SK-N-SH (cell line): ENCODE results near the gene B3GALNT1. TPM values are rescaled to one million over a fixed set of nuclear protein-coding genes. Genes with fewer than 3 reads are reported as not detected.

Experiments used
- CTCF ChIA-PET: fragments of 300-600, 350-600 bp; formaldehyde crosslinking; extraction: SDS; loops from one replicate; lab custom pipeline; 2021; lab: Yijun Ruan, JAX
- POLR2A ChIA-PET: fragments of 350-600 bp; sonication (Branson Sonifier 250); formaldehyde crosslinking; extraction: SDS; loops from one replicate; lab custom pipeline; 2020; ENCODE audit warnings: antibody characterized with exemption, inconsistent platforms; lab: Yijun Ruan, JAX
- DNase-seq: peaks from one replicate; pipeline ENCODE4 v3.0.0; 2012
- H2AFZ ChIP-seq: fragments of 200-600 bp; sonication (generic); 2 replicates; pipeline ENCODE4 v1.8.1; 2016; ENCODE audit warnings: antibody characterized with exemption, mild to moderate bottlenecking, low read depth
- H3F3A ChIP-seq: fragments of 200-600 bp; sonication (generic); replicated peaks from 2 replicates; pipeline ENCODE3; 2016; ENCODE audit warnings: antibody characterized with exemption, mild to moderate bottlenecking; ENCODE audit not compliant: insufficient read depth
- H3K27ac ChIP-seq, 2 experiments: fragments of 200-500 bp in 1 of 2; fragments of 200-600 bp in 1 of 2; sonication (Bioruptor generic) in 1 of 2; sonication (generic), shearing (Covaris generic) in 1 of 2; 2 replicates each; pipeline versions ENCODE4 v1.5.1 to v1.6.1; 2014 to 2016; ENCODE audit warnings: low read depth in 2 of 2, inconsistent platforms in 1 of 2, low read length in 1 of 2, mild to moderate bottlenecking in 1 of 2, mixed read lengths in 1 of 2
- H3K27me3 ChIP-seq: fragments of 200-600 bp; sonication (generic), shearing (Covaris generic); 2 replicates; pipeline ENCODE4 v1.6.1; 2016; ENCODE audit warnings: mixed run types; ENCODE audit not compliant: insufficient read depth
- H3K36me3 ChIP-seq, 2 experiments: fragments of 200-500 bp in 1 of 2; fragments of 200-600 bp in 1 of 2; sonication (Bioruptor generic) in 1 of 2; sonication (generic) in 1 of 2; replicated peaks in 1 of 2; 2 replicates each; pipeline versions ENCODE3 to v1.5.1; 2014 to 2016; ENCODE audit warnings: low read length in 1 of 2, mild to moderate bottlenecking in 1 of 2; ENCODE audit not compliant: insufficient read depth in 2 of 2, control insufficient read depth in 1 of 2
- H3K4me1 ChIP-seq, 2 experiments: fragments of 200-500 bp in 1 of 2; fragments of 200-600 bp in 1 of 2; sonication (Bioruptor generic) in 1 of 2; sonication (generic), shearing (Covaris generic) in 1 of 2; 2 replicates each; pipeline versions ENCODE4 v1.5.1 to v1.6.1; 2014 to 2016; ENCODE audit warnings: low read depth in 1 of 2, low read length in 1 of 2, mixed run types in 1 of 2; ENCODE audit not compliant: insufficient read depth in 2 of 2, control insufficient read depth in 1 of 2
- H3K4me2 ChIP-seq: fragments of 200-600 bp; sonication (generic), shearing (Covaris generic); 2 replicates; pipeline ENCODE4 v1.6.1; 2017; ENCODE audit warnings: mixed run types
- H3K4me3 ChIP-seq, 2 experiments: fragments of 200-500 bp in 1 of 2; fragments of 200-600 bp in 1 of 2; sonication (Bioruptor generic) in 1 of 2; sonication (generic), shearing (Covaris generic) in 1 of 2; 2 replicates each; pipeline versions ENCODE4 v1.5.1 to v1.8.1; 2014 to 2016; ENCODE audit warnings: low read depth in 2 of 2, inconsistent platforms in 1 of 2, low read length in 1 of 2, mild to moderate bottlenecking in 1 of 2, mixed read lengths in 1 of 2, moderate library complexity in 1 of 2
- H3K79me2 ChIP-seq: fragments of 200-600 bp; sonication (generic); 2 replicates; pipeline ENCODE4 v1.8.1; 2017; ENCODE audit warnings: mild to moderate bottlenecking; ENCODE audit not compliant: insufficient read depth
- H3K9ac ChIP-seq: fragments of 200-600 bp; sonication (generic); 2 replicates; pipeline ENCODE4 v1.6.1; 2017; ENCODE audit warnings: mixed run types
- H3K9me2 ChIP-seq: fragments of 200-600 bp; sonication (generic); 2 replicates; pipeline ENCODE4 v1.6.1; 2017; ENCODE audit warnings: mixed run types
- H3K9me3 ChIP-seq: fragments of 200-600 bp; sonication (generic); 2 replicates; pipeline ENCODE4 v1.6.1; 2017; ENCODE audit warnings: mixed run types, mild to moderate bottlenecking, moderate library complexity
- H4K20me1 ChIP-seq: fragments of 200-600 bp; sonication (generic); 2 replicates; pipeline ENCODE4 v1.6.1; 2017; ENCODE audit warnings: mild to moderate bottlenecking, mixed run types; ENCODE audit not compliant: insufficient read depth
- CHD2 ChIP-seq: fragments of 150-350 bp; IDR thresholded peaks from 2 replicates; pipeline ENCODE4 v1.6.1; 2018; ENCODE audit warnings: low read length; ENCODE audit not compliant: partially characterized antibody
- ELF1 ChIP-seq: IDR thresholded peaks from 2 replicates; pipeline ENCODE4 v1.4.0; 2012
- EZH2phosphoT487 ChIP-seq: fragments of 200-600 bp; sonication (generic); IDR thresholded peaks from 2 replicates; pipeline ENCODE4 v1.6.1; 2017; ENCODE audit warnings: low read depth, mixed run types, mild to moderate bottlenecking, antibody characterized with exemption, moderate library complexity, borderline replicate concordance
- FOXJ3 ChIP-seq: sonication (generic); formaldehyde crosslinking; IDR thresholded peaks from 2 replicates; pipeline ENCODE4 v1.5.1; 2020; ENCODE audit warnings: mild to moderate bottlenecking, missing genetic modification reagents
- FOXM1 ChIP-seq: IDR thresholded peaks from 2 replicates; pipeline ENCODE4 v1.4.0; 2012; ENCODE audit warnings: low read depth, mild to moderate bottlenecking
- GABPA ChIP-seq: IDR thresholded peaks from 2 replicates; pipeline ENCODE4 v1.4.0; 2012; ENCODE audit warnings: low read depth, mild to moderate bottlenecking
- GATA2 ChIP-seq: sonication (generic); formaldehyde crosslinking; IDR thresholded peaks from 2 replicates; pipeline ENCODE4 v1.5.0; 2020; ENCODE audit warnings: mild to moderate bottlenecking, missing genetic modification reagents
- MEF2A ChIP-seq: IDR thresholded peaks from 2 replicates; pipeline ENCODE4 v1.4.0; 2012; ENCODE audit warnings: low read depth, borderline replicate concordance
- MXI1 ChIP-seq: IDR thresholded peaks from 2 replicates; pipeline ENCODE4 v1.6.1; 2012; ENCODE audit warnings: mild to moderate bottlenecking, low read depth, low read length, improper control_type of control experiment
- NFIC ChIP-seq: IDR thresholded peaks from 2 replicates; pipeline ENCODE4 v1.4.0; 2012; ENCODE audit warnings: borderline replicate concordance
- NRF1 ChIP-seq: IDR thresholded peaks from 2 replicates; pipeline ENCODE4 v1.6.1; 2012; ENCODE audit warnings: low read depth, mild to moderate bottlenecking, low read length
- POLR2AphosphoS5 ChIP-seq: IDR thresholded peaks from 2 replicates; pipeline ENCODE4 v1.6.1; 2012; ENCODE audit warnings: low read depth, low read length
- TAF1 ChIP-seq: IDR thresholded peaks from 2 replicates; pipeline ENCODE4 v1.6.1; 2012; ENCODE audit warnings: low read depth, mild to moderate bottlenecking, low read length, moderate library complexity, borderline replicate concordance
- TEAD4 ChIP-seq: IDR thresholded peaks from 2 replicates; pipeline ENCODE4 v1.4.0; 2012; ENCODE audit warnings: mild to moderate bottlenecking, borderline replicate concordance; ENCODE audit not compliant: insufficient read depth
- YY1 ChIP-seq: IDR thresholded peaks from 2 replicates; pipeline ENCODE4 v1.4.0; 2012; ENCODE audit warnings: low read depth, mild to moderate bottlenecking
- WGBS: methylation state at CpG from one replicate; pipeline ENCODE4 v1.1.6; 2017; ENCODE audit warnings: low lambda C conversion rate; 5-methylcytosine and 5-hydroxymethylcytosine counted together
- polyA plus RNA-seq, 3 experiments: library from polyadenylated mRNA; depleted of rRNA; stranded (reverse); fragments of >200 nt; gene quantifications; 2 replicates each; pipeline ENCODE4 v1.2.3, GENCODE V29; 2012
- TF ChIP-seq, protein P1 (sequence below): IDR thresholded peaks from 2 replicates; pipeline ENCODE4 v1.4.0; 2012; ENCODE audit warnings: low read depth, borderline replicate concordance
- TF ChIP-seq, protein P2 (sequence below): fragments of 150-350 bp; IDR thresholded peaks from 2 replicates; pipeline ENCODE4 v1.6.1; 2017; ENCODE audit warnings: antibody characterized with exemption, low read length, low read depth, borderline replicate concordance
- TF ChIP-seq, protein P3 (sequence below): IDR thresholded peaks from 2 replicates; pipeline ENCODE4; 2012
- TF ChIP-seq, protein P4 (sequence below): IDR thresholded peaks from 2 replicates; pipeline ENCODE4 v1.6.1; 2012; ENCODE audit warnings: mild to moderate bottlenecking, low read depth, low read length, moderate library complexity
- TF ChIP-seq, protein P5 (sequence below): fragments of 150-350 bp; IDR thresholded peaks from 2 replicates; pipeline ENCODE4 v1.6.1; 2016; ENCODE audit warnings: mild to moderate bottlenecking, low read depth, low read length

B3GALNT1 gene
- polyA plus RNA-seq, 1 of the 3 experiments (the other 2 are of a cell fraction) = 0.15 TPM

DNA sequence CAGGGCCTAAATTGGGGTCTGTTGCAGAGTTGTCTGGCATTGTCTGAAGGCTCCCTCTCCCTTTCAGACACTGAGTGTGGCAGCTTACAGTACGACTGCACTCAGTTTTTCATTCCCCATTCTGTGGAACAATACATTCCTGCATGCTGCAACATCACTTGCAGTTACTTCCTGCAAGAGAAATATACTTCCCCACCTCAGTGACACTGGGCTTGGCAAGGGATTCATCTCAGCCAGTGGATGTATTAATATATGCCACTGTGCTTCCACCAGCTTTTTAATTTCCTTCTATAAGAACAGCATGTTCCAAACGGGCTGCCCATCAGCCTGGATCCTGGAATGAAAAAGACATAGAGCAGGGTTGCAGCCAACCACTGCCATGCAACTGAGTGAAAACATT lies 23.1 kb downstream of the B3GALNT1 start:
- Histone ChIP-seq H3K9me2 (no peaks in the 10 kb centered on the region; the same call in 1 of the 2 replicates), H3K9ac (no peak overlapping the region), H3K27me3 (no peaks in the 10 kb centered on the region), H3K4me1 (no peaks in the 10 kb centered on the region; a peak in 2 of 4 replicates), H3K79me2 (no peaks in the 10 kb centered on the region), H3K4me3 (no peak overlapping the region), H3F3A (no peaks in the 10 kb centered on the region), H4K20me1 (no peaks in the 10 kb centered on the region), H3K9me3 (no peaks in the 10 kb centered on the region), H2AFZ (no peak overlapping the region), H3K36me3 (no peaks in the 10 kb centered on the region), H3K4me2 (no peak overlapping the region), H3K27ac (no peak overlapping the region)
- no peak for DNase-seq
- CTCF ChIA-PET = no interaction called here
- POLR2A ChIA-PET = no interaction called here
- TF ChIP-seq NRF1 = no peak
- no peak for TF ChIP-seq EZH2phosphoT487
- TF ChIP-seq YY1 = no peak
- TF ChIP-seq FOXM1 = no peak
- TF ChIP-seq MEF2A = no peak
- no peak for TF ChIP-seq TEAD4
- TF ChIP-seq NFIC = no peak
- TF ChIP-seq POLR2AphosphoS5 = no peak
- TF ChIP-seq MXI1 = no peak
- TF ChIP-seq GATA2 = no peak
- no peak for TF ChIP-seq ELF1
- TF ChIP-seq, protein P1, sequence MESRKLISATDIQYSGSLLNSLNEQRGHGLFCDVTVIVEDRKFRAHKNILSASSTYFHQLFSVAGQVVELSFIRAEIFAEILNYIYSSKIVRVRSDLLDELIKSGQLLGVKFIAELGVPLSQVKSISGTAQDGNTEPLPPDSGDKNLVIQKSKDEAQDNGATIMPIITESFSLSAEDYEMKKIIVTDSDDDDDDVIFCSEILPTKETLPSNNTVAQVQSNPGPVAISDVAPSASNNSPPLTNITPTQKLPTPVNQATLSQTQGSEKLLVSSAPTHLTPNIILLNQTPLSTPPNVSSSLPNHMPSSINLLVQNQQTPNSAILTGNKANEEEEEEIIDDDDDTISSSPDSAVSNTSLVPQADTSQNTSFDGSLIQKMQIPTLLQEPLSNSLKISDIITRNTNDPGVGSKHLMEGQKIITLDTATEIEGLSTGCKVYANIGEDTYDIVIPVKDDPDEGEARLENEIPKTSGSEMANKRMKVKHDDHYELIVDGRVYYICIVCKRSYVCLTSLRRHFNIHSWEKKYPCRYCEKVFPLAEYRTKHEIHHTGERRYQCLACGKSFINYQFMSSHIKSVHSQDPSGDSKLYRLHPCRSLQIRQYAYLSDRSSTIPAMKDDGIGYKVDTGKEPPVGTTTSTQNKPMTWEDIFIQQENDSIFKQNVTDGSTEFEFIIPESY = no peak
- TF ChIP-seq, protein P2, sequence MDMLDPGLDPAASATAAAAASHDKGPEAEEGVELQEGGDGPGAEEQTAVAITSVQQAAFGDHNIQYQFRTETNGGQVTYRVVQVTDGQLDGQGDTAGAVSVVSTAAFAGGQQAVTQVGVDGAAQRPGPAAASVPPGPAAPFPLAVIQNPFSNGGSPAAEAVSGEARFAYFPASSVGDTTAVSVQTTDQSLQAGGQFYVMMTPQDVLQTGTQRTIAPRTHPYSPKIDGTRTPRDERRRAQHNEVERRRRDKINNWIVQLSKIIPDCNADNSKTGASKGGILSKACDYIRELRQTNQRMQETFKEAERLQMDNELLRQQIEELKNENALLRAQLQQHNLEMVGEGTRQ = no peak
- no peak for TF ChIP-seq FOXJ3
- TF ChIP-seq, protein P3, sequence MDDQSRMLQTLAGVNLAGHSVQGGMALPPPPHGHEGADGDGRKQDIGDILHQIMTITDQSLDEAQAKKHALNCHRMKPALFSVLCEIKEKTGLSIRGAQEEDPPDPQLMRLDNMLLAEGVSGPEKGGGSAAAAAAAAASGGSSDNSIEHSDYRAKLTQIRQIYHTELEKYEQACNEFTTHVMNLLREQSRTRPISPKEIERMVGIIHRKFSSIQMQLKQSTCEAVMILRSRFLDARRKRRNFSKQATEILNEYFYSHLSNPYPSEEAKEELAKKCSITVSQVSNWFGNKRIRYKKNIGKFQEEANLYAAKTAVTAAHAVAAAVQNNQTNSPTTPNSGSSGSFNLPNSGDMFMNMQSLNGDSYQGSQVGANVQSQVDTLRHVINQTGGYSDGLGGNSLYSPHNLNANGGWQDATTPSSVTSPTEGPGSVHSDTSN = no peak
- no peak for TF ChIP-seq CHD2
- TF ChIP-seq, protein P4, sequence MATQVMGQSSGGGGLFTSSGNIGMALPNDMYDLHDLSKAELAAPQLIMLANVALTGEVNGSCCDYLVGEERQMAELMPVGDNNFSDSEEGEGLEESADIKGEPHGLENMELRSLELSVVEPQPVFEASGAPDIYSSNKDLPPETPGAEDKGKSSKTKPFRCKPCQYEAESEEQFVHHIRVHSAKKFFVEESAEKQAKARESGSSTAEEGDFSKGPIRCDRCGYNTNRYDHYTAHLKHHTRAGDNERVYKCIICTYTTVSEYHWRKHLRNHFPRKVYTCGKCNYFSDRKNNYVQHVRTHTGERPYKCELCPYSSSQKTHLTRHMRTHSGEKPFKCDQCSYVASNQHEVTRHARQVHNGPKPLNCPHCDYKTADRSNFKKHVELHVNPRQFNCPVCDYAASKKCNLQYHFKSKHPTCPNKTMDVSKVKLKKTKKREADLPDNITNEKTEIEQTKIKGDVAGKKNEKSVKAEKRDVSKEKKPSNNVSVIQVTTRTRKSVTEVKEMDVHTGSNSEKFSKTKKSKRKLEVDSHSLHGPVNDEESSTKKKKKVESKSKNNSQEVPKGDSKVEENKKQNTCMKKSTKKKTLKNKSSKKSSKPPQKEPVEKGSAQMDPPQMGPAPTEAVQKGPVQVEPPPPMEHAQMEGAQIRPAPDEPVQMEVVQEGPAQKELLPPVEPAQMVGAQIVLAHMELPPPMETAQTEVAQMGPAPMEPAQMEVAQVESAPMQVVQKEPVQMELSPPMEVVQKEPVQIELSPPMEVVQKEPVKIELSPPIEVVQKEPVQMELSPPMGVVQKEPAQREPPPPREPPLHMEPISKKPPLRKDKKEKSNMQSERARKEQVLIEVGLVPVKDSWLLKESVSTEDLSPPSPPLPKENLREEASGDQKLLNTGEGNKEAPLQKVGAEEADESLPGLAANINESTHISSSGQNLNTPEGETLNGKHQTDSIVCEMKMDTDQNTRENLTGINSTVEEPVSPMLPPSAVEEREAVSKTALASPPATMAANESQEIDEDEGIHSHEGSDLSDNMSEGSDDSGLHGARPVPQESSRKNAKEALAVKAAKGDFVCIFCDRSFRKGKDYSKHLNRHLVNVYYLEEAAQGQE = no peak
- TF ChIP-seq GABPA = no peak
- no peak for TF ChIP-seq TAF1
- TF ChIP-seq, protein P5, sequence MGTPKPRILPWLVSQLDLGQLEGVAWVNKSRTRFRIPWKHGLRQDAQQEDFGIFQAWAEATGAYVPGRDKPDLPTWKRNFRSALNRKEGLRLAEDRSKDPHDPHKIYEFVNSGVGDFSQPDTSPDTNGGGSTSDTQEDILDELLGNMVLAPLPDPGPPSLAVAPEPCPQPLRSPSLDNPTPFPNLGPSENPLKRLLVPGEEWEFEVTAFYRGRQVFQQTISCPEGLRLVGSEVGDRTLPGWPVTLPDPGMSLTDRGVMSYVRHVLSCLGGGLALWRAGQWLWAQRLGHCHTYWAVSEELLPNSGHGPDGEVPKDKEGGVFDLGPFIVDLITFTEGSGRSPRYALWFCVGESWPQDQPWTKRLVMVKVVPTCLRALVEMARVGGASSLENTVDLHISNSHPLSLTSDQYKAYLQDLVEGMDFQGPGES = no peak
- 25% methylated on average over 1 of the region's 2 CpGs for WGBS
